GM12892 (cell line): ENCODE data around the gene C6orf52.
"Not testable (repeated sequence)": the region's sequence is repeated elsewhere in the genome, so short reads cannot be mapped to it uniquely, and the experiment has no call there.

Experiments
- POLR2A ChIP-seq: IDR thresholded peaks from 2 replicates; pipeline ENCODE4 v1.6.1; 2011; ENCODE audit warnings: low read depth, low read length, control low read depth
- POLR2AphosphoS5 ChIP-seq: IDR thresholded peaks from 2 replicates; pipeline ENCODE4 v1.6.1; 2011; ENCODE audit warnings: low read depth, low read length, control low read depth
- TAF1 ChIP-seq: IDR thresholded peaks from 2 replicates; pipeline ENCODE4 v1.6.1; 2011; ENCODE audit warnings: low read depth, mild to moderate bottlenecking, control low read depth, low read length, borderline replicate concordance

DNA sequence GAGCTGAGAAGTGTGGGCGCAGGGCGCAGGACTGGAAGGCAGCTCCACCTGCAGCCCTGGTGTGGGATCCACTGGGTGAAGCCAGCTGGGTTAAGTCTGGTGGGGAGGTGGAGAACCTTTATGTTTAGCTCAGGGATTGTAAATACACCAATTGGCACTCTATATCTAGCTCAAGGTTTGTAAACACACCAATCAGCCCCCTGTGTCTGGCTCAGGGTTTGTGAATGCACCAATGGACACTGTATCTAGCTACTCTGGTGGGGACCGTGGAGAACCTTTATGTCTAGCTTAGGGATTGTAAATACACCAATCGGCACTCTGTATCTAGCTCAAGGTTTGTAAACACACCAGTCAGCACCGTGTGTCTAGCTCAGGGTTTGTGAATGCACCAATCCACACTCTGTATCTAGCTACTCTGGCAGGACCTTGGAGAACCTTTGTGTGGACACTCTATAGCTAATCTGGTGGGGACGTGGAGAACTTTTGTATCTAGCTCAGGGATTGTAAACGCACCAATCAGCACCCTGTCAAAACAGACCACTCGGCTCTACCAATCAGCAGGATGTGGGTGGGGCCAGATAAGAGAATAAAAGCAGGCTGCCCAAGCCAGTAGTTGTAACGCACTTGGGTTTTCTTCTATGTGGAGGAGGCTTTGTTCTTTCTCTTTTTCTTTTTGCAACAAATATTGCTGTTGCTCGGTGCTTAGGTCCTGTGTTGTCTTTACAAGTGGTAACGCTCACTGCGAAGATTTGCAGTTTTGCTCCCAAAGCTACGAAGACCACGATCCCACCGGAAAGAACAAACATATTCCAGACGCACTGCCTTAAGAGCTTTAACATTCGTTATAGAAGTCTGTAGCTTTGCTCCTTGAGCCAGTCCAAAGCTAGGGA lies 26.8 kb upstream of the C6orf52 start:
- TF ChIP-seq POLR2A, POLR2AphosphoS5, TAF1: not testable (repeated sequence)
